Measurements from ENCODE around the gene SLC16A12.

Gene SLC16A12

GRCh38 chr10:89469517-89469916 lies 65.9 kb downstream of the SLC16A12 start:
- no peak for TF ChIP-seq CTCF (IDR thresholded peaks at IDR 0.05; ENCODE audit: insufficient read depth, low read length, missing control alignments)
- no peak overlapping the region for H3K4me3 ChIP-seq (ENCODE audit: low read depth, low read length)
- DNase-seq (ENCODE audit: low read depth, low spot score): no peak
- ChIA-PET CTCF (no interaction called here), POLR2A (no interaction called here)

GRCh38 chr10:89468191-89468965 lies 67.0 kb downstream of the SLC16A12 start:
- ChIA-PET CTCF (interaction anchor here (2.1 to 3.6 kb wide), 3 partner anchors 11 to 96 kb away, joined by 6 to 22 read pairs (median 16); no protein-coding TSS in a partner anchor), POLR2A (no interaction called here)
- TF ChIP-seq CTCF (IDR thresholded peaks at IDR 0.05; ENCODE audit: insufficient read depth, low read length, missing control alignments): no peak
- no peak overlapping the region for H3K4me3 ChIP-seq (ENCODE audit: low read depth, low read length)
- DNase-seq (ENCODE audit: low read depth, low spot score): no peak

- no peak for DNase-seq (ENCODE audit: low read depth, low spot score)
- TF ChIP-seq CTCF (IDR thresholded peaks at IDR 0.05; ENCODE audit: insufficient read depth, low read length, missing control alignments): peak; percentile 51
- CTCF ChIA-PET: interaction anchor here (0.8 to 3.6 kb wide), 20 partner anchors 8 to 235 kb away, joined by 3 to 22 read pairs (median 4); partner anchors contain the start of gene KIF20B
- POLR2A ChIA-PET: no interaction called here
- no peak overlapping the region for H3K4me3 ChIP-seq (ENCODE audit: low read depth, low read length)
These were observed 68.8 kb downstream of the SLC16A12 start for GRCh38 chr10:89466599-89467035.

GRCh38 chr10:89465196-89465595 lies 70.2 kb downstream of the SLC16A12 start:
- ChIA-PET CTCF (interaction anchor here (1.3 to 3.5 kb wide), 3 partner anchors 10 to 100 kb away, joined by 4 to 22 read pairs (median 8); no protein-coding TSS in a partner anchor), POLR2A (no interaction called here)
- no peak for DNase-seq (ENCODE audit: low read depth, low spot score)
- H3K4me3 ChIP-seq (ENCODE audit: low read depth, low read length): no peak overlapping the region
- no peak for TF ChIP-seq CTCF (IDR thresholded peaks at IDR 0.05; ENCODE audit: insufficient read depth, low read length, missing control alignments)

- no peak for TF ChIP-seq CTCF (IDR thresholded peaks at IDR 0.05; ENCODE audit: insufficient read depth, low read length, missing control alignments)
- POLR2A ChIA-PET: no interaction called here
- no peak overlapping the region for H3K4me3 ChIP-seq (ENCODE audit: low read depth, low read length)
- CTCF ChIA-PET: no interaction called here
- DNase-seq (ENCODE audit: low read depth, low spot score): no peak
These were observed 71.4 kb downstream of the SLC16A12 start for GRCh38 chr10:89463846-89464537.

- no peak overlapping the region for H3K4me3 ChIP-seq (ENCODE audit: low read depth, low read length)
- ChIA-PET CTCF (interaction anchor here (1.1 to 1.3 kb wide), 2 partner anchors 8 to 103 kb away, joined by 3 to 4 read pairs; no protein-coding TSS in a partner anchor), POLR2A (no interaction called here)
- no peak for DNase-seq (ENCODE audit: low read depth, low spot score)
- TF ChIP-seq CTCF (IDR thresholded peaks at IDR 0.05; ENCODE audit: insufficient read depth, low read length, missing control alignments): no peak
These were observed 76.6 kb downstream of the SLC16A12 start for GRCh38 chr10:89458784-89459183.
